ENCODE results near the gene PC. TPM values are rescaled to one million over a fixed set of nuclear protein-coding genes. Genes with fewer than 3 reads are reported as not detected.
A peak's percentile ranks its signal among the peaks of the same experiment; 100 is the strongest.

The PC gene
- total and polyA plus RNA-seq, 9 of the 15 experiments (the other 6 are each of a cell fraction or from before 2014, with no cell fraction given) = 0.94 to 38.0 (median 8.7) TPM

DNA sequence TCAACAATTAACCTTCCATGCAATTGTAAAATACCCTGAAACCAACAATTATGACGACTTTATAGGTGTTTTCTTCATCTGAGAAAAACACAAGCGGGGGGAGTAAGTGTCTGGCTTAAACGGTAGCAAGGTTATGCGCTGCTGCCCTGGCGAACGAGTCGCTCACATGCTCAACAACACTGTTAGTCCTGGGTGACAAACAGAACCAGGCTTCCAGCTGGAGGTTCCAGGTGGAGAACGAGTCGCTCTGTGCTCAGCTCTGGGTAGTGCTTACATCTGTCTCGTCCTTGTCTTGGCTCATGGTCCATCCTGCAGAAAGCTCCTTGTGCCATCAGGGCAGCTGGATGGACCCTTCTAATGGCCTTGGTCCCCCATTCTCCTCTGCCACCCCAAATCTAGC lies 48.2 kb downstream of the PC start:
- H3K79me2 ChIP-seq (ENCODE audit: control insufficient read depth, insufficient read depth, low read length) = no peaks in the 10 kb centered on the region
- no peak for FAIRE-seq
- POLR2A ChIA-PET = no interaction called here

More for the DNA sequence above, 48.2 kb downstream of the PC start:
- intact Hi-C loops (cut with micrococcal nuclease) = no loop called here
- in situ Hi-C loops (cut with MboI) = no loop called here
- Histone ChIP-seq H2AFZ (ENCODE audit: low read depth, low read length) (no peak overlapping the region), H3K4me1 (replicated peaks in 1 of 2; ENCODE audit: control insufficient read depth in 2 of 2, insufficient read depth in 2 of 2, low read length in 2 of 2) (peaks cover 14 to 15% of the 10 kb centered on the region in 2 experiments), H3K27me3 (ENCODE audit: control insufficient read depth in 2 of 2, insufficient read depth in 2 of 2, low read length in 2 of 2) (no peaks in the 10 kb centered on the region), H3K9me3 (replicated peaks; ENCODE audit: control insufficient read depth, insufficient read depth, low read depth, low read length) (no peaks in the 10 kb centered on the region), H3K4me2 (ENCODE audit: insufficient read depth, low read length) (no peak overlapping the region), H3K36me3 (ENCODE audit: control insufficient read depth, insufficient read depth, low read length) (no peaks in the 10 kb centered on the region; the same call in 2 of the 3 replicates), H4K20me1 (replicated peaks; ENCODE audit: control insufficient read depth, insufficient read depth, low read length) (peaks cover 4% of the 10 kb centered on the region), H3K27ac (ENCODE audit: extremely low read depth, low read depth, low read length) (no peak overlapping the region), H3K9me1 (ENCODE audit: control insufficient read depth, insufficient read depth, low read length) (peaks cover 2% of the 10 kb centered on the region), H3K4me3 (no peak overlapping the region), H3K9ac (ENCODE audit: insufficient read depth in 1 of 2, low read depth in 2 of 2, low read length in 2 of 2) (peak overlapping the region in 1 of 2 experiments; percentile 56; a peak in 1 of 4 replicates)
- BruUV-seq (replicated peaks) = no TSS peak
- CTCF ChIA-PET (ENCODE audit: low intra/inter-chr PET ratio) = no interaction called here
- ATAC-seq (no peak), DNase-seq (ENCODE audit: extremely low read depth in 1 of 4, low spot score in 3 of 4) (no peak)
- WGBS (ENCODE audit: insufficient coverage, low coverage, missing lambda C conversion rate) = 78% methylated on average over 10 of the region's 10 CpGs
- TF ChIP-seq MAFF (IDR thresholded peaks at IDR 0.05; ENCODE audit: low read length) (no peak), GABPA (tag; conservative IDR thresholded peaks at IDR 0.05; ENCODE audit: low read depth) (no peak), ZC3H11A (IDR thresholded peaks at IDR 0.05; ENCODE audit: low read depth, low read length) (no peak), ZFPM2 (CRISPR knock-in tag; IDR thresholded peaks at IDR 0.05) (no peak), WHSC1 (IDR thresholded peaks at IDR 0.05; ENCODE audit: low read length) (no peak), ZNF699 (CRISPR knock-in tag; IDR thresholded peaks at IDR 0.05; ENCODE audit: insufficient replicate concordance) (no peak), YBX1 (IDR thresholded peaks at IDR 0.05) (no peak), CSDE1 (IDR thresholded peaks at IDR 0.05) (no peak), SIRT6 (IDR thresholded peaks at IDR 0.05; ENCODE audit: low read depth, low read length) (no peak), CEBPB (tag; IDR thresholded peaks at IDR 0.05) (no peak)
- TF ChIP-seq, protein P1, sequence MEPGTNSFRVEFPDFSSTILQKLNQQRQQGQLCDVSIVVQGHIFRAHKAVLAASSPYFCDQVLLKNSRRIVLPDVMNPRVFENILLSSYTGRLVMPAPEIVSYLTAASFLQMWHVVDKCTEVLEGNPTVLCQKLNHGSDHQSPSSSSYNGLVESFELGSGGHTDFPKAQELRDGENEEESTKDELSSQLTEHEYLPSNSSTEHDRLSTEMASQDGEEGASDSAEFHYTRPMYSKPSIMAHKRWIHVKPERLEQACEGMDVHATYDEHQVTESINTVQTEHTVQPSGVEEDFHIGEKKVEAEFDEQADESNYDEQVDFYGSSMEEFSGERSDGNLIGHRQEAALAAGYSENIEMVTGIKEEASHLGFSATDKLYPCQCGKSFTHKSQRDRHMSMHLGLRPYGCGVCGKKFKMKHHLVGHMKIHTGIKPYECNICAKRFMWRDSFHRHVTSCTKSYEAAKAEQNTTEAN (CRISPR knock-in tag; IDR thresholded peaks at IDR 0.05) = no peak
